GM23248 (cell line): ENCODE data around the gene UROC1.

Experiments
- EZH2 ChIP-seq: fragments of 200-600 bp; sonication (generic); IDR thresholded peaks from 2 replicates; pipeline ENCODE4 v1.6.1; 2018; ENCODE audit warnings: antibody characterized with exemption, mild to moderate bottlenecking; ENCODE audit not compliant: insufficient read depth, poor library complexity, severe bottlenecking
- EZH2phosphoT487 ChIP-seq: fragments of 200-600 bp; sonication (generic); IDR thresholded peaks from 2 replicates; pipeline ENCODE4 v1.6.1; 2018; ENCODE audit warnings: antibody characterized with exemption, moderate library complexity, mild to moderate bottlenecking, low read depth; ENCODE audit not compliant: insufficient read depth

DNA sequence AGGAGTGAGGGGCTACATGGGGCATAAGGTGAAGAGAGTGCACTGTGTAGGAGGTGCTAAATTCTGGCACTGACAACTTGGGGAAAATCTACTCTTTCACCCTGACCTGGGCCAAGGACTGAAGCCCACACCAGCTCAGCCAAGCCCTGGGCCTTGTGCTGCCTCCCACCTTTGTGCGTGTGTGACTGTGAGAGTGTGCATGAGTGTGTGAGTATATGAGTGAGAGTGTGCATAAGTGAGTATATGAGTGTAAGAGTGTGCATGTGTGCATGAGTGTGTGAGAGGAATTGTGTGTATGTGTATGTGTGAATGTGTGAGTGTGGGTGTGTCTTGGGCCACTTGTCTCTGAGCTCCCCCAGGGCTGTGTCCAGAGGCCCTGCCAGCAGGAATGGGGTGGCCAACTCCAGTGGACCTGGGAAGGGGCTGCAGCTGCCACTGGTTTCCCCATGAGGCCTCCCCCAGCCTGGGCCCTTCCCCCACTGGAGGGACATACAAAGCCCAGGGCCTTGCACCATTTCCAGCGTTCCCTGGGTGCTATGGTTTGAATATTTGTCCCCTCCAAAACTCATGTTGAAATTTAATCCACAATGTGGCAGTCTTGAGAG is 26.0 kb upstream of the UROC1 start:
- no peak for TF ChIP-seq EZH2
- TF ChIP-seq EZH2phosphoT487, result no peak
